GM12892 (cell line): ENCODE measurements around the gene LRIT1.

Source experiments
- DNase-seq: peaks from one replicate; pipeline ENCODE4 v3.0.0; 2011; ENCODE audit not compliant: insufficient read length
- FAIRE-seq: peaks from 2 replicates; lab custom pipeline; 2011; peaks lifted over from hg19 to GRCh38; lab: Jason Lieb, UNC
- POLR2A ChIP-seq: IDR thresholded peaks from 2 replicates; pipeline ENCODE4 v1.6.1; 2011; ENCODE audit warnings: low read depth, low read length, control low read depth
- POLR2AphosphoS5 ChIP-seq: IDR thresholded peaks from 2 replicates; pipeline ENCODE4 v1.6.1; 2011; ENCODE audit warnings: low read depth, low read length, control low read depth
- TAF1 ChIP-seq: IDR thresholded peaks from 2 replicates; pipeline ENCODE4 v1.6.1; 2011; ENCODE audit warnings: low read depth, mild to moderate bottlenecking, control low read depth, low read length, borderline replicate concordance

Gene LRIT1

GRCh38 chr10:84265418-84265817, 24.1 kb upstream of the LRIT1 start:
- DNase-seq (no peak), FAIRE-seq (no peak)
- no peak for TF ChIP-seq POLR2A

- DNase-seq (no peak), FAIRE-seq (peak; percentile 94)
- no peak for TF ChIP-seq TAF1
- TF ChIP-seq POLR2AphosphoS5, result no peak
- no peak for TF ChIP-seq POLR2A
Observed at GRCh38 chr10:84264611-84265141, 23.3 kb upstream of the LRIT1 start.

- TF ChIP-seq TAF1 (no peak), POLR2A (no peak), POLR2AphosphoS5 (no peak)
- no peak for DNase-seq
- no peak for FAIRE-seq
Observed at GRCh38 chr10:84263716-84264115, 22.4 kb upstream of the LRIT1 start.

- DNase-seq (no peak), FAIRE-seq (no peak)
- TF ChIP-seq POLR2A (no peak), TAF1 (no peak), POLR2AphosphoS5 (no peak)
Observed at GRCh38 chr10:84262190-84262956, 21.0 kb upstream of the LRIT1 start.

- FAIRE-seq (no peak), DNase-seq (no peak)
- no peak for TF ChIP-seq TAF1
- TF ChIP-seq POLR2A, result no peak
- no peak for TF ChIP-seq POLR2AphosphoS5
Observed at GRCh38 chr10:84261236-84261915, 20.0 kb upstream of the LRIT1 start.

GRCh38 chr10:84258034-84258695, 16.8 kb upstream of the LRIT1 start:
- no peak for DNase-seq
- TF ChIP-seq POLR2A, result no peak
- no peak for TF ChIP-seq POLR2AphosphoS5
- no peak for TF ChIP-seq TAF1
- FAIRE-seq, result no peak

DNA sequence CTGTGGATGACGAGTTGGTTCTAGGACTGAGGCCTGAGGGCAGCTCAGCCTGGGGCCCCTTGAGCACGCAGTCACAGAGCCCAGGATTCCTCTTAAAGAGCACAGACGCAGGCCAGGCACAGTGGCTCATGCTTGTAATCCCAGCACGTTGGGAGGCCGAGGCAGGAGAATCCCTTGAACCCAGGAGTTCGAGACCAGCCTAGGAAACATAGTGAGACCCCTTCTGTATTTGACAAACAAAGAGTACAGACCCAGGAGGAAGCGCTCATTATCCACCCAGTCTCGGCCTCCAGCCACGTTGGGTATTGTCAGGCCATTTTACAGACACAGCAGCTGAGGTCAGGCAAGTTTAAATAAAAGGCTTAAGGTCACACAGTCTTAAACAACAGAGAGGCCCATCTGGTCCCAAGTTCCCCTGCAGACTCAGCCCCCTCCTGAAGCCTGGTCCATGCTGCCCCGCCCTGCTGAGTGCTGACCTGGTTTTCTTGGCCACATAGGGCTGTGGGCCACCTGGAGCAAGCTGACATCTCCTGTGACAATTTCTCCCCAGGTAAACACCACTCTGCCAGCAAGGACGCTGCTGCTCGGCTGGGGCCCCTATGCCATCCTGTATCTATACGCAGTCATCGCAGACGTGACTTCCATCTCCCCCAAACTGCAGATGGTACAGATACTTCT, 16.1 kb upstream of the LRIT1 start:
- FAIRE-seq (no peak), DNase-seq (no peak)
- TF ChIP-seq POLR2AphosphoS5, result no peak
- no peak for TF ChIP-seq POLR2A
- TF ChIP-seq TAF1, result no peak

- no peak for TF ChIP-seq POLR2A
- TF ChIP-seq TAF1, result no peak
- TF ChIP-seq POLR2AphosphoS5, result no peak
- FAIRE-seq (no peak), DNase-seq (no peak)
Observed at GRCh38 chr10:84256510-84257342, 15.4 kb upstream of the LRIT1 start.

DNA sequence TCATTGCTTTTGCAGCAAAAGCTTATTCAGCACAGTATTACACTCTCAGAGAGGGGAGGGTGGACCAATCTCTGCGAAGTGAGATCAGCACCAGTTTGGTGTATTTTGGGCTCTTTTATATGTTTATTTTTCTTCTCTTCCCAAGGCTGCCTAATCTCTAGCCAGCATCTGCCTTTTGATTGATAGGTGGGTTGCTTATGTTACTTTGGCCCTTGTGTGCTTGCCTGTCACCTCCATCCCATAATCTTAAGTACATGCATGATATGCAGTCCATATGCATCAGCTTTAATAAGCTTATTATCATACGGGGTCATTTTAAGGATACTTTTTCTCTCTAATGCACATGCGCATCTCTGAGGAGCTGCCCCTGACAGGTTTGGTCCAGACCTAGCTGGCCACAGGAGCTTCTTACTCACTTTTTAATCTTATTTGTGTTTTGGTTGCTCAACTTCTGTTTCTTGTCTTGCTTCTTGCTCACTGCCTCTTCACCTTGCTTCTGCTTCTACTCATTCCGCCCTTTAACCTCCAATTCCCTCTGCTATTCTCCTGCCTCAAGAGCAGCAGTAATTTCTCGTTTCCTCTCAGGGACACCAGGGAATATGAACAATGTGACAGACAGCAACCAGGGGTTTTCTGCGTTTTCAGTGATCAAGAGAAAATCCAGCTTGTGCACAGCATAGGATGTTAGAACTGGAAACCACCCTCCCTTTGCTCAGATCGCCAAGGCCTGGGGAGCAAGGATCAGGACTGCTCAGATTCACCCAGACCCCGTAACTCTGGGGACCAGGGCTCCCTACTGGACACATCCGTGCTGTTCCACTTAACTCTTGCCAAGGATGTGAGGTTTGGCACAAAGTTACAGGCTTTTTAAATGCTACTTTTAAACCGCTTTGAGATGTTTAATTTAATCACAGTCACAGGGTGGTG, 13.5 kb upstream of the LRIT1 start:
- FAIRE-seq, result no peak

More for the DNA sequence above, 13.5 kb upstream of the LRIT1 start:
- no peak for TF ChIP-seq POLR2A
- no peak for TF ChIP-seq POLR2AphosphoS5
- TF ChIP-seq TAF1, result no peak
- DNase-seq, result no peak
